Kidney epithelial cell (primary cell): ENCODE results near the gene NAA38. TPM values are rescaled to one million over a fixed set of nuclear protein-coding genes. Genes with fewer than 3 reads are reported as not detected.

Source experiments
- DNase-seq: peaks from one replicate; pipeline ENCODE4 v3.0.0-alpha.2; 2010; ENCODE audit warnings: low read depth
- H3K27me3 ChIP-seq: 2 replicates; pipeline ENCODE4 v1.6.0; 2011; ENCODE audit warnings: low read length; ENCODE audit not compliant: control insufficient read depth, insufficient read depth
- H3K36me3 ChIP-seq: 2 replicates; pipeline ENCODE4 v1.5.1; 2011; ENCODE audit warnings: low read length; ENCODE audit not compliant: control insufficient read depth, insufficient read depth
- H3K4me3 ChIP-seq: 2 replicates; pipeline ENCODE4 v1.5.1; 2011; ENCODE audit warnings: low read depth, mild to moderate bottlenecking, control low read depth, low read length
- CTCF ChIP-seq: IDR thresholded peaks from 2 replicates; pipeline ENCODE4 v1.5.1; 2011; ENCODE audit warnings: mild to moderate bottlenecking, moderate library complexity, low read length, control low read depth, inconsistent platforms; ENCODE audit not compliant: insufficient read depth, poor library complexity, severe bottlenecking
- total RNA-seq: library from RNA; depleted of rRNA; stranded (reverse); fragments of >200 nt; gene quantifications from 2 replicates; pipeline ENCODE4 v1.2.3, GENCODE V29; 2015

Gene NAA38
- total RNA-seq, 1 donor from 2014 or later = 51.0 TPM

DNA sequence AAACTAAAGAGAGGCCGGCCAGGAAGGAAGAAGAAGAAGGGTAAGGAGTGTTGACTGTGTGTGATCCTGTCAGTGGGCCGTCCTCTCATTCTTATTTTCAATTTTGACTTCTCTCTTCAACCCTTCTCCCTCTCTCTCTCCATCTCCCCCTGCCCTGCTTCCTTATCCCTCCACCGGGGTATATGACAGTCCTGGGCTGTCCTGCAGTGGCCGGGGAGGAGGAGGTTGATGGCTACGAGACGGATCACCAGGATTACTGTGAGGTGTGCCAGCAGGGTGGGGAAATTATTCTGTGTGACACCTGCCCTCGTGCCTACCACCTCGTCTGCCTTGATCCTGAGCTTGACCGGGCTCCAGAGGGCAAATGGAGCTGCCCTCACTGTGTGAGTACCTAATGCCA lies 36.9 kb upstream of the NAA38 start:
- TF ChIP-seq CTCF = no peak
- Histone ChIP-seq H3K36me3 (peaks cover 10% of the 10 kb centered on the region), H3K27me3 (no peaks in the 10 kb centered on the region), H3K4me3 (no peak overlapping the region)
- DNase-seq = no peak

- H3K4me3 ChIP-seq = no peak overlapping the region
- no peak for TF ChIP-seq CTCF
- H3K36me3 ChIP-seq = peaks cover 10% of the 10 kb centered on the region
- no peaks in the 10 kb centered on the region for H3K27me3 ChIP-seq
- DNase-seq = no peak
Measured at GRCh38 chr17:7893187-7893880, 36.0 kb upstream of the NAA38 start.

DNA sequence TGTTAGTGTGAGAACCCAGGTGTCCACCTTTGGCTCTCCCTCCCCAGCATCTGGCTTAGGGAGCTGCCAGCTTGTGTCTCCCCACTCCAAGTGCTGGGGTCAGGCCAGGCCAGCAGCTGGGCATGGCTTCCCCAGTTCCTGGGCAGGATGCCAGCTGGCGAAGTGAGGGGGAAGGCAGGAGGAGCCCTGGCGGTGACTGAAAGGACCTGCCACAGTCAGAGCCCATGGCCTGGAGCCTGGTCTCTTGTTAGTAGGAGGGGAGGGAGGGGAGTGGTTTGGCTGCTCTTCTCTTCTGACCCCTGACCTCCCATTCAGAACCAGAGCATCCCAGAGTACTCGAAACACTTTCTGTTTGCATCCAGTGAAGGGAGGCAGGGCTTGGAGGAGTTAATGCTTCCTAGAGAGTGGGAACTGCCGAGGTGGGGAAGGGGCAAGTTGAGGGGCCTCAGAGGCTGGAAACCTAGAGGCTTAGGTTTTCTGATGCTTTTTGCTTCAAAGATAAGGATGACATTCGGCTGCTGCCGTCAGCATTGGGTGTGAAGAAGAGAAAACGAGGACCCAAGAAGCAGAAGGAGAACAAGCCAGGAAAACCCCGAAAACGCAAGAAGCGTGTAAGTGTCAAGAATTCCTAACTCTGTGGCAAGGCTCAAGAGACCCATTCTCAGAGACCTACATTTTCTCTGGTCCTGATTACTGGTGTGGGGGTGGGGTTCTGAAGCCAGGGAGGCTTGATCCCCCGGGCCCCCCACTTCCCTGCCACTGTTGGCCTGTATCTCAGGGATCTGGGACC lies 32.0 kb upstream of the NAA38 start:
- Histone ChIP-seq H3K27me3 (no peaks in the 10 kb centered on the region), H3K4me3 (no peak overlapping the region), H3K36me3 (peaks cover 9% of the 10 kb centered on the region)
- DNase-seq = peak; percentile 67
- TF ChIP-seq CTCF = peak; percentile 46

DNA sequence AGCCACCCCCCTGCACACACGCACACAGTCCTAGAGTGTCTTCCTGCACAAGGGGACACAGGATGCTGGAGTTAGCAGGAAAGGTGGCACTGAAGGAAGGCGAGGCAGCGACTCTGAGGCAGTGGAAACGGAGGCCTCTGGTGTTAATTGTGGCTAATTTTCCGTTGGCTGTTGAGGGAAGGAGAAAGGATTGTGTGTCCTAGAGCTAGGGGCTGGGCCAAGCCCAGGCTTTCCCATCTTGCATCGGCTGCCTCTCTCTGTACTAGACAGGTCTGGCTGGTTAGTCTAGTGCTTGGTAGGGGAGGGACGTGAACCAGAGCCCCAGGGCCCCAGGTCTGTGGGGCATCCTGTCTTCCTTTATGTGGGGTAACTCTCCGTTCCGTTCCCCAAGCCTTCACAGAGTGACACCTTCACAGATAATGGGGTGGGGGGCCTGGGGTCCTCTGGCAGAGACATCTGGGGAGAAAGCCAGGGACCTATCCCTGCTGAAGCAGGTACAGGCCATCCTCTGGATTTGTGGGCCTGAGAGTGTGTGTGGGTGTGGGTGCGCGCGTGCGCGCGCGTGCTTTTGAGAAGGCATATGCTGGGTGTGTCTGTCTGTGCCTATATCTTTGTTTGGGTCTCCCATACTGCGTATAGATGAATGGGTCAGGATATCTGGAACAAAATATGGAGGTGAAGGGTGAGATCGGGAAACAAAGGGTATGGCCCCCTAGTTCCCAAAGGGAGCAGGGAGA lies 31.0 kb upstream of the NAA38 start, which contains the start of gene CHD3:
CHD3 (plus strand) TSS at position 606 of the 737 bp plus-strand sequence. CDS start 212 bp downstream, outside the sequence.
- H3K36me3 ChIP-seq = peaks cover 6% of the 10 kb centered on the region
- H3K4me3 ChIP-seq = peak within 1 kb of the TSS; percentile 36
- TF ChIP-seq CTCF = no peak
- DNase-seq = no peak
- H3K27me3 ChIP-seq = no peaks in the 10 kb centered on the region

- no peaks in the 10 kb centered on the region for H3K27me3 ChIP-seq
- peaks cover 6% of the 10 kb centered on the region for H3K36me3 ChIP-seq
- no peak for TF ChIP-seq CTCF
- peak overlapping the region; percentile 82 for H3K4me3 ChIP-seq
- peak; percentile 69 for DNase-seq
Measured at GRCh38 chr17:7887482-7888183, 30.3 kb upstream of the NAA38 start.
